ACHN (cell line): ENCODE data around the gene SP6.
A peak's percentile ranks its signal among the peaks of the same experiment; 100 is the strongest.

ENCODE experiments used
- DNase-seq: peaks from one replicate; pipeline ENCODE4 v3.0.0-alpha.2; 2015
- in situ Hi-C: cut with HindIII; loops from 2 replicates; pipeline ENCODE4 v1.10.0; 2017; ENCODE audit warnings: low sequenced_read_pairs, low pct_ligation_motif_present, low pct_unique_long_range_greater_than_20kb

The SP6 gene

GRCh38 chr17:47850692-47851573 lies at the start of gene SP6:
SP6 (minus strand) TSS chr17:47851163; CDS start chr17:47848429, 2,734 bp downstream.
- in situ Hi-C loops: no loop called here
- DNase-seq: peak; percentile 83

GRCh38 chr17:47899643-47900042 lies 48.7 kb upstream of the SP6 start:
- in situ Hi-C loops: no loop called here
- DNase-seq: no peak

GRCh38 chr17:47898241-47898640 lies 47.3 kb upstream of the SP6 start:
- in situ Hi-C loops: no loop called here
- DNase-seq: no peak

- in situ Hi-C loops: no loop called here
Observed at GRCh38 chr17:47897561-47897960, 46.6 kb upstream of the SP6 start.

GRCh38 chr17:47896672-47897490 lies 45.9 kb upstream of the SP6 start:
- DNase-seq: no peak
- in situ Hi-C loops: no loop called here

More at GRCh38 chr17:47897561-47897960, 46.6 kb upstream of the SP6 start:
- DNase-seq: no peak

GRCh38 chr17:47895856-47896671 lies 45.1 kb upstream of the SP6 start, which contains the start of gene SP2:
SP2 (plus strand) TSS chr17:47896236; CDS start chr17:47896287, 51 bp downstream.
- peak; percentile 100 for DNase-seq

GRCh38 chr17:47895347-47895855 lies 44.4 kb upstream of the SP6 start:
- peak; percentile 47 for DNase-seq
- in situ Hi-C loops: no loop called here

More at GRCh38 chr17:47895856-47896671, 45.1 kb upstream of the SP6 start, which contains the start of gene SP2:
- in situ Hi-C loops: no loop called here

GRCh38 chr17:47894498-47895346 lies 43.8 kb upstream of the SP6 start:
- in situ Hi-C loops: no loop called here
- no peak for DNase-seq

GRCh38 chr17:47891545-47892088 lies 40.7 kb upstream of the SP6 start:
- DNase-seq: no peak
- in situ Hi-C loops: no loop called here

GRCh38 chr17:47889734-47890529 lies 39.0 kb upstream of the SP6 start:
- in situ Hi-C loops: no loop called here
- peak; percentile 81 for DNase-seq

- DNase-seq: no peak
- in situ Hi-C loops: no loop called here
Observed at GRCh38 chr17:47888293-47888692, 37.3 kb upstream of the SP6 start.

GRCh38 chr17:47884905-47885730 lies 34.2 kb upstream of the SP6 start:
- DNase-seq: no peak
- in situ Hi-C loops: no loop called here

- DNase-seq: no peak
- in situ Hi-C loops: no loop called here
Observed at GRCh38 chr17:47884427-47884740, 33.4 kb upstream of the SP6 start.

- no peak for DNase-seq
- in situ Hi-C loops: no loop called here
Observed at GRCh38 chr17:47883589-47884426, 32.8 kb upstream of the SP6 start.
